H54 (cell line): Measurements from ENCODE around the gene RPLP2.

ENCODE experiments used
- DNase-seq: peaks from one replicate; pipeline ENCODE4 v3.0.0; 2011; ENCODE audit warnings: low spot score, mixed read lengths; ENCODE audit not compliant: insufficient read length
- FAIRE-seq: peaks from 3 replicates; lab custom pipeline; 2011; peaks lifted over from hg19 to GRCh38; lab: Jason Lieb, UNC
- POLR2A ChIP-seq: IDR thresholded peaks from 2 replicates; pipeline ENCODE4 v1.6.1; 2011; ENCODE audit warnings: low read depth, mild to moderate bottlenecking, low read length

RPLP2 gene

DNA sequence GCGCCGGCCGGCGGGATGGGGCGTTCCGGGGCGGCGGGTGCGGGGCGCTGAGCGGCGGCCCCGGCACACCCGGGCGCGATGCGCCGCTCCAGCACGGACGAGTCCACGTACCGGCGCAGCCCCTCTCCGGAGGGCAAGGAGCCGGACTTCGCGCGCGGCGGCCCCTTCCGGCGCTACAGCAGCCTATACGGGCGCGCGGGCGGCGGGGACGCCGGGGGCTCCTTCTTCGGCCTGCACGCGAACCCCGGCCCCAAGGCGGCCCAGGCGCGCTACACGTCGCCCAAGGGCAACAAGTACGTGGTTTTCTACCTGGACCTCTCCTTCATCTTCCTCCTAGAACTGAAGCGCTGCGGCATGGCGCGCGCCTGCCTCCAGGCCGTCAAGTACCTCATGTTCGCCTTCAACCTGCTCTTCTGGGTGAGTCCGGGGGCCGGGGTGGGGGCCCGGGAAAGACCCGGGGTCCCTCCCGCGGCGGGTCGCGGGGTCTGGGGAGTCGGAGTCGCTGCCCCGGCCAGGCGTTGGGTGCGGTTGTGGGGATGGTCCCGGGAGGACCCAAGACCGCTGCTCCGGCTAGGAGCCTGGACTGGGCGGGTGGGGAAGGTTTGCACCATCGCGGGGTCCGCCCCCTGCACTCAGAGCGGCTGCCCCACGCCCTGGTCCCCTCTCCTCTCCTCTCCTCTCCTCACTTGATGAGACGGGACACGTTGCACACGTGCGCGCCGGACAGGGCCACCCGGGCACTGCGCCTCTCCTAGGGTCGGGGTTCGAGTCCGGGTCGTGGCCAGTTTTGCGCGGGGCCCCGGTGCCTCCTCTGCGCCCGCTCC is 40.4 kb downstream of the RPLP2 start:
- TF ChIP-seq POLR2A: no peak
- no peak for DNase-seq
- FAIRE-seq: no peak

DNA sequence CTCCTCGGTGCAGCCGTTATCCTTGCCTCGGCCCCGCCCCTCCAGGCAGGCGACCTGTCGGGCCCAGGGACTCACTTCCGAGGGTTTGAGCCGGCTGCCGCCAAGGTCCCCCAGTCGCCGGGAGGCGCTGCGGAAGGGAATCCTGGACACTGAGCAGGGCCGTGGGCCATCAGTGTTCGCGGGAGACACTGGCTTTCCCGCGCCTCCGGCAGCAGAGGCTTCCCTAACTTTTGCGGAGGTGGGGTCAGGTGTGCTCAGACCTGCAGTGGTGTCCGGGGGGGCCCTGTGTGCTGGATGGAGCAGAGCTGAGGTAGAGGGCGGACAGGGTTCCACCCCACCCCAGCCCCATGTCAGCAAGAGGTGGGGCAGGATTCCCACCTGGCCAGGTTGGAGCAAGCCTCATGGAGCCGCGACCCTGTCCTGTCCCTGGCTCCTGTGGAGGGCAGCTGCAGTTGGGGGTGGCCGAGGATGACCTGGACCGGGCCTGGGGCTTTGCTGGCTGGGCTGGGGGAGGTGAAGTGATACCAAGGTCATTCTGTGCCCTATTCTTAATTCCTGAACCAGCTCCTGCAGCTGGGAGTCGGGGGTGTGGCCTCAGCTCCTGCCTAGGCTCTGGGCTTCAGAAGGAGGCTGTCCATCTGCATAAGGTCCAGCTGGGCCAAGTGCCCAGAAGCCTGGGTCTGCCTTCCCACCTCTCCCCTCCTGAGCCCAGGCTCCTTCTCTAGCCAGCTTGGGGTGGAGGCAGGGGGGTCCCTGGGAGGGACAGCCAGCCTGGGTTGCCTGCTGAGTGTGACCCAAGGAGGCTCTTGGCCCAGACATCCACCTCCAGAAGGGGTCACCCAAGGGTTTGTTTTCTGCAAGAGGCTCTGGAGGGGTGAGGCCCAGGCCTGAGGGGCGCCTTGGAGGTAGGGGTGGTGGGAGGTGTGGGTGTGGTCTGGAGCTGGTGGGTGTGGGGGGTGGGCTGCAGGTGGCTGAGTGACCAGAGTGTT is 41.3 kb downstream of the RPLP2 start:
- FAIRE-seq (no peak), DNase-seq (peak; percentile 73)
- no peak for TF ChIP-seq POLR2A

GRCh38 chr11:852762-853161 is 43.0 kb downstream of the RPLP2 start:
- FAIRE-seq (no peak), DNase-seq (no peak)
- no peak for TF ChIP-seq POLR2A

GRCh38 chr11:853682-854448 is 44.1 kb downstream of the RPLP2 start:
- no peak for DNase-seq
- FAIRE-seq: no peak
- no peak for TF ChIP-seq POLR2A

DNA sequence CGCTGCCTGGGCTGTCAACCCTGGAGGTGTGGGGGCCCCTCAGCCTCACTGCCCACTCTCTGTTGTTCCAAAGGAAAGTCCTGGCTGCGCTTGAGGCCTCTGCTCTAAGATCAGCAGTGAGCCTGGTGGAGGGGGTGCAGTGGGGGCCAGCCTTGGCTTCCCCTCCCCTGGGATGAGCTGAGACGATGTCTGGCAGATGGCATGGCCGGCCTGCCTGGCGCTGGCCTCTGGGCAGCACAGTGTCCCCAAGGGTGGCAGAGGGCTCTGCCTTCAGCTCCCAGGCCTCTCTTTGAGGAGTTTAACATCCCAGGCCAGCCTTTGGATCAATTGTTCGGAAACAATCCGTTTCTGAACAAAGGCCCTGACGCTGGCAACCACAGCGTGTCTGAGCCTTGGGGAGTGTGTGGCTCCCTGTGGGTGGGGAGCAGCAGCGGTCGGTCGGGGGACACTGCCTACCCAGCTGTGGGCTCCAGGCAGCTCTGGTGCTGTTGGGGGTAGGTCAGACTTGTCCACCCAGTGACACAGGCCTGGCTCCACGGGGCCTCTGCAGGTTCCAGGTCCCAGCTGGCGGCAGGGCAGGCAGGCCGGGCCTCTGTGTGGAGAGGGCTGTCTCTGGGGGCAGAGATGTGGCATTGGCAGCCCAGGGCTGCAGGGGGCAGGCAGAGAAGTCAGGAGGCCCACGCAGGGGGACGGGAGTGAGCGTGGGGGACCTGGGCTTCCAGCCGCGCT is 45.0 kb downstream of the RPLP2 start:
- no peak for DNase-seq
- no peak for FAIRE-seq
- no peak for TF ChIP-seq POLR2A

DNA sequence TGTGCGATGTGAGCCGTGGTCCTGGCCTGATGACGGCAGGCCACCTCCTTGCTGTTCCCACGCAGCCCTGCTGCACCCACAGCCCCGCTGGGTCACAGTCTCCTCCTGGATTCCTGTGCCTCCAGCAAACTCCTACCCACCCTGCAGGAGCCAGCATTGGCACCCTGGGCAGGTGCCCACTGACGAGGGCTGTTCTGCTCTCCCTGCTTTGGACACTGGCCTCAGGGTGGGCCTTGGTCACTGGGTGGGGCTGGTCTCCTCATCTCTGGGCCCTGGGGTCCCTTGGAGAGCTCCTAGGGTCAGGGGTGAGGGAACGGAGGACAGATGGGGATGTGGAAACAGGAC is 45.5 kb downstream of the RPLP2 start:
- TF ChIP-seq POLR2A: no peak
- no peak for FAIRE-seq
- no peak for DNase-seq

DNA sequence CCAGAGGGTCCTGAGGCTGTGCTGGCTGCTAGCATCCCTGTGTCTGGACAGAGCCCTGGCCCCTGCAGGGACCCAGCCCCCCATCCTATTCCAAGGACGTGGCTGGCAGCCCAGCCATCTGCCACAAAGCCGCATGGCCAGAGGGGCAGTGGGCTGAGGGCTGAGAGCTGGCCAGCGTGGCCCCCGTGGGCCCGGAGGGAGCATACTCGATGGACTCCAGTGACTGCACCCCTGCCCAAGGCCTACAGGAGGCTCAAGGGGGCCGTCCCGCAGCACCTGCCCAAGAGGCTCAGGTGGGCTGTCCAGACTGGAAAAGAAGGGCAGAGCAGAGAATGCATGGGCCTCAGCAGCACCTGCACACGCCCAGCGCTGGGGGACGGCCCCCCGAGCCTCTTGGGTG is 46.0 kb downstream of the RPLP2 start:
- FAIRE-seq: no peak
- no peak for DNase-seq
- TF ChIP-seq POLR2A: no peak

DNA sequence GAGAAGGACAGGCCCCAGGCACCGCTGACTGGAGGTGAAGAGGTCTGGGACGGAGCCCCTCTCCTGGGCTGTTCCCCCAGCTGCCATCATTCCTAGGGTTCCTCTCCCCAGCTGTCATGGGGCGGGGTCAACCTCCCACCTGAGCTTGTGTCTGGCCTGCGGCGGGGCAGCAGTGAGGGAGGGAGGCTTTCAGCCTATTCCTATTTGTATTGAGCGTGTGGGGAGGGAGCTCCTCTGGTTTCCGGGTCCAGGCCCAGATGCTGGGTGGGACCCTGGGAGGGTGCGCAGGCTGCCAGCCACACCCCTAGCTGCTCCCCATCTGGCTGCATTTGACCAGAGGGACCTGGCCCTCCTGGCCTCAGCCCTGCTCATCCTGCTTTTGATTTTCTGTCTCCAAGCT is 46.6 kb downstream of the RPLP2 start:
- no peak for TF ChIP-seq POLR2A
- FAIRE-seq: no peak
- no peak for DNase-seq

DNA sequence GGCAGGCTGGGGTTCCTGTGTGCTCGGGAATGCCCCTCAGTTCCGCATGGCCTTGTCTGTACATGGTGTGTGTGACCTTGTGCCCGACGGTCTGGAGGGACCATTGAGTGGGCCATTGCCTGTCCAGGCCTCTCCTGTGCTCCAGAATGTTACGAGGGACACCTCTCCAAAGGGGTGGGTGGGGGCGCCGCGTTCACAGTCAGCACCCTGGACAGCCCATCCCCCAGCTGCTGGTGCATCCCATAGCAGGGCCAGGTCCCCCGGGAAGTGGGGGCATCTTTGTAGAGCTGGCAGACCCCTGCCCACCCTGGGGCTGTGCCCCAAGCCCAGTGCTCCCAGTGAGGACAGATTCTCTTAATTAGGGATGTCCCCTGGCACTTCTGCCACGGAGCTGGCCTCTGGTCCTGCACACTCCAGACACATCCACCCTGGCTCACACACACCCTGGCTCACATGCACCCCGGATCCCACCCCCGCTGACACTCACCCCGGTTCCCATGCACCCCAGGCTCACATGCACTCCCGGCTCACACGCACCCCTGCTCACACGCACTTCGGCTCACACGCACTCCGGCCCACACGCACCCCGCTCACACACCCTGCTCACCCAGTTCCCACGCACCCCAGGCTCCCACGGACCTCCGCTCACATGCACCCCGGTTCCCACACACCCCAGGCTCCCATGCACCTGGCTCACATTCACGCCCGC is 48.4 kb downstream of the RPLP2 start:
- TF ChIP-seq POLR2A: no peak
- FAIRE-seq (no peak), DNase-seq (no peak)

- no peak for TF ChIP-seq POLR2A
- no peak for FAIRE-seq
- DNase-seq: no peak
Observed at GRCh38 chr11:858762-859339, 49.1 kb downstream of the RPLP2 start.

DNA sequence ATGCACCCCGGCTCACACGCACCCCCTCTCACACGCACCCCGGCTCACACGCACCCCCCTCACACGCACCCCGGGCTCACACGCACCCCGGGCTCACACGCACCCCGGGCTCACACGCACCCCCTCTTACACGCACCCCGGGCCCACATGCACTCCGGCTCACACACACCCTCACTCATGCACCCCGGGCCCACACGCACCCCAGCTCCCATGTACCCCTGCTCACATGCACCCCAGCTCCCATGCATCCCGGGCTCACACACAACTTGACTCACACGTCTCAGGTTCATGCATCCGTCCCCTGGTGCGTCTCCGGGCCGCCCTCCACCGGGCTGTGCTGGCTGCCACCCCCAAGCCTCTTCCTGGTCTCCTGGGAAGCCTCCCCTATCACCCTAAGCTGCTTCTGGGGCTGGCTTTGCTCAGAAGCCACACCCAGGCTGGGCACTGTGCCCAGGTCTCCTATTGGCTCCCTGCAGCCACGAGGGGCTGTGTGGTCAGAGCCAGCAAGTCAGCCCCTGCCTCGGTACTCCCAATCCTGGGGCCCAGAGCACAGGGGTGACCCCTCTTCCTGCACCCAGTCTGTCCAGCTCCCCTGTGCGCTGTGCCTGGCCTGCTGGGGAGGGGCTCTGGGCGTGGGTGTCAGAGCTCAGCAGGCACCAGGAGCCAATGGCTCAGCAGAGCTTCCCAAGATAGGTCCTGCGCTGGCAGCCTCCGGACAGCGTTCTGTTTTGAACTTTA is 49.8 kb downstream of the RPLP2 start:
- peak; percentile 71 for DNase-seq
- no peak for FAIRE-seq

More for the DNA sequence above, 49.8 kb downstream of the RPLP2 start:
- no peak for TF ChIP-seq POLR2A
